HG03457 (cell line): ENCODE data around the gene GBP3.
"Not testable (repeated sequence)": the region's sequence is repeated elsewhere in the genome, so short reads cannot be mapped to it uniquely, and the experiment has no call there.

Experiments used
- ATAC-seq: cut with Tn5 transposase; IDR thresholded peaks from one replicate; pipeline ENCODE4 v1.9.1; 2021; ENCODE audit warnings: moderate number of reproducible peaks; ENCODE audit not compliant: unreplicated experiment

The GBP3 gene

GRCh38 chr1:88979749-88980116 lies 42.9 kb downstream of the GBP3 start:
- ATAC-seq: no peak

DNA sequence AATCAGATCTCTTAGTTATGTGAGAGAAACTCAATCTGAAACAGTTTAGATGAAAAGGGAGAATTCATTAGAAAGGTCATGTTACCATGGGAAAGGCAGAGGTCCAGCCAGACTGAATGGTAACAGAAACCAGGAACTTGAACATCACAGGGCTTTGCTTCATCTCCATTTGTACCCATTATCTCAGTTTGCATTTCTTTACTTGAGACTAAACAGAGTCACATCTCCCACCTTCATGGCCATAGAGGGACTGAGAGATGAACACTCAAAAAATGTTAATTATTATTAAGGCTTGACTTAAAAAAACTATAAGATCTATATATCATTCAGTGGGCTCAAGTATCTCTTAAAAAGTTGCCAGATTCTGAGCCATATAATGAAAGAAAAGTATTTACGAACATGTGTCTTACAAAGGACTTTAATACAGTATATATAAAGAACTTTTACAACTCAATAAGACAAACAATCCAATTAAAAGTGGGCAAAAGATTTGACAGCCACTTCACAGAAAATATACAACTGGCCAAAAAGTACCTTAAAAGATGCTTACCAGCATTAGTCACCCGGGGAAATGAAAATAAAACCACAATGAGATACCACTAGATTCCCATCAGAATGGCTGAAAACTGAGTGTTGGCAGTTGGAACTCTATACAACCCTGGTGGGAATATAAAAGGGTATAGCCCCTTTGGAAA lies 43.5 kb downstream of the GBP3 start:
- ATAC-seq: no peak

DNA sequence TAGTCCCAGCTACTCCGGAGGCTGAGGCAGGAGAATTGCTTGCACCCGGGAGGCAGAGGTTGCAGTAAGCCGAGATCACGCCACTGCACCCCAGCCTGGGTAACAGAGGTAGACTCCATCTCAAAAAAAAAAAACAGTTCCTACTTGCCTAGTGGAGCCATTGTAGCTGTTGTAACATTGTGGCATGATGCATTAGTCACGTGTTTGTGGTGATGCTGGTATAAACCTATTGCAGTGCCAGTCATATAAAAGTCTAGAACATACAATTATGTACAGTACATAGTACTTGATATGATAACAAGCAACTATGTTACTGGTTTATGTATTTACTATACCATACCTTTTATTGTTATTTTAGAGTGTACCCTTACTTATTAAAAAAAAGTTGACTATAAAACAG lies 46.4 kb downstream of the GBP3 start:
- ATAC-seq: no peak

GRCh38 chr1:88974616-88975172 lies 48.0 kb downstream of the GBP3 start:
- ATAC-seq: not testable (repeated sequence)

- no peak for ATAC-seq
Measured at GRCh38 chr1:88973520-88974137, 49.0 kb downstream of the GBP3 start.

- ATAC-seq: no peak
Measured at GRCh38 chr1:88961647-88962275, 60.9 kb downstream of the GBP3 start.

DNA sequence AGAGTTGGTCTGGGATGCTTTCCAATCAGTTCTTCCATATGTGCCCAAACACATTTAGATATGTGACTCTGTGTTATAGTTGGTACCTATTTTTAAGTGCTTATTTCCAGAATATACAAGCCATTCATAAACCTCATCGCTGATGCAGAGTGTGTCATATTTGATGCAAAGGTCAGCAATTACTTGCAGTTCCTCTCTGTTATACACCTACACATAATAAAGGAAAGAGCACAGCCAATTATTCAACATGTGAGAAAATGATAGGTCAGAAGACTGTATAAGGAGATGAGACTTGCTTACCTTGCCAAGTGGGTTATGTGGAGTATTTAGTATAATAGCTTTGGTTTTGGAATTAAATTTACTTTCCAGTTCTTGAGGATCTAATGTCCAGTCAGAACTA lies 61.6 kb downstream of the GBP3 start:
- no peak for ATAC-seq
